Gastrocnemius medialis (tissue), 4 donors: Measurements from ENCODE around the gene SH3BP4.

Experiments
- CTCF ChIP-seq, 5 experiments: fragments of 450-650 bp in 3 of 5; fragments of 200-600 bp in 2 of 5; sonication (generic) in 2 of 5; IDR thresholded peaks in 4 of 5; conservative IDR thresholded peaks in 1 of 5; 1 replicate in 4 of 5; 2 replicates in 1 of 5; pipeline ENCODE4 v1.5.1; 2016 to 2019; ENCODE audit warnings: antibody characterized with exemption in 5 of 5, mild to moderate bottlenecking in 3 of 5, moderate library complexity in 3 of 5
- POLR2A ChIP-seq, 2 donors: fragments of 450-650 bp; IDR thresholded peaks; one replicate each; pipeline ENCODE4 v1.6.1; 2017; ENCODE audit warnings: antibody characterized with exemption in 2 of 2, mild to moderate bottlenecking in 2 of 2, moderate library complexity in 2 of 2

DNA sequence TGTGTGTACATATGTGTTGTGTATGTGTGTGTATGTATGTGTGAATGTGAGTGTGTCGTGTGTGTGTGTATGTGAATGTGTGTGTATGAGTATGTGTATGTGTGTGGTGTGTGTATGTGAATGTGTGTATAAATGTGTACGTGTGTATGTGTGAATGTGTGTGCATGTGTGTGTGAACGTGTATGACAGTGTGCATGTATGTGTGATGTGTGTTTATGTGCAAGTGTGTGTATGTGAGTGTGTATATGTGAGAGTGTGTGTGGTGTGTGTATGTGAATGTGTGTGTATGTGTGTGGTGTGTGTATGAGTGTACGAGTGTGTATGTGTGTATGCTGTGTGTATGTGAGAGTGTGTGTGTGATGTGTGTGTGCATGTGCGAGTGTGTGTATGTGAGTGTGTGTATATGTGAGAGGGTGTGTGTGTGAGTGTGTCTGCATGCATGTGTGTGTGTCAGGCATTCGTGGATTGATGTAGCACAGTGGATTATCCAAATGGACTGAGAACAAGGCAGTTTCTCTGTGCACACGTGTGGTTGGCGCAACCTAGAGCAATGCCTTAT, 127.2 kb downstream of the SH3BP4 start:
- TF ChIP-seq CTCF (IDR thresholded peaks at IDR 0.05 in 4 of 5, conservative IDR thresholded peaks at IDR 0.05 in 1 of 5), result no peak
- no peak for TF ChIP-seq POLR2A (IDR thresholded peaks at IDR 0.05)
